ENCODE measurements around the gene CCND2. TPM values are rescaled to one million over a fixed set of nuclear protein-coding genes. Genes with fewer than 3 reads are reported as not detected.

CCND2 gene
- total and polyA plus RNA-seq, 2 of the 4 experiments (the other 2 are of a cell fraction): 1.1 to 2.3 TPM

DNA sequence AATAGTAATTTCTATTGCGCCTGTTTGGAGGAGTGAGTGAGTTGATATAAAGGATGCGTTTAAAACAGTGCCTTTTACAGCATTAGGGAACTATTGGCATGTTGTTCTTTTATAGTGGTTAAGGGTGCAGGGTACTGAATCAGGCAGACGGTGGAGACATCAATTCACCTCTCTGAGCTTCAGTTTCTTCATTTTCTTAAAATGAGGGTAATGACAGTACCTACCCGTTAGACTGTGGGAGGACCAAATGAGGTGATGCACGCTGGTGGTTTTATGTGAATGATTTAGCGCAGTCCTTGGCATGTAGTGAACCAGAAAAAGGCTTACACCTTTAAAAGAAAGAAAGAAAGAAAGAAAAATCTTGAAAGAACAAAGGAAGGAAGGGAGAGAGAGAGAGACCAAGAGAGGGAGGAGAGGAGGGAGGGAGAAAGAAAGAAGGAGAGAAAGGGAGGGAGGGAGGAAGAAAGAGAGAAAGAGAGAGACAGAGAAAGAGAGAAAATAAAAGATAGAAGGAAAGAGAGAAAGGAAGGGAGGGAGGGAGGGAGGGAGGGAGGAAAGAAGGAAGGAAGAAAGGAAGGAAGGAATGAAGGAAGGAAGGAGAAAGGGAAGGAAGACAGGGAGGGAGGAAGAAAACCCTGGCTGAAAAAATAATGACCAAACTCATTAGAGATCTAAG is 22.2 kb upstream of the CCND2 start:
- no peak overlapping the region for H3K56ac ChIP-seq (ENCODE audit: extremely low read depth, insufficient read depth, low read length)
- dilution Hi-C loops (cut with HindIII; ENCODE audit: low sequenced_read_pairs, unreplicated experiment): no loop called here
- H3K9me1 ChIP-seq (ENCODE audit: insufficient read depth, low read length): no peaks in the 10 kb centered on the region
- no peak for ATAC-seq (ENCODE audit: low read depth)
- POLR2A ChIA-PET (ENCODE audit: unreplicated experiment): no interaction called here
- no peaks in the 10 kb centered on the region for H4K20me1 ChIP-seq (ENCODE audit: insufficient read depth, low read length)
- H2BK15ac ChIP-seq (ENCODE audit: low read depth, low read length): no peak overlapping the region
- no CpG with 5 or more reads among the region's 6 CpGs for WGBS, 2 experiments (ENCODE audit: extremely low coverage in 2 of 2, insufficient read length in 1 of 2)
- no peak overlapping the region for H2AK5ac ChIP-seq (ENCODE audit: low read depth, low read length)
- no peak overlapping the region for H3K18ac ChIP-seq (ENCODE audit: low read depth, low read length)
- DNase-seq: no peak
- no peaks in the 10 kb centered on the region for H3K4me1 ChIP-seq (ENCODE audit: control insufficient read depth, insufficient read depth, low read length)
- no peak overlapping the region for H3K27ac ChIP-seq (ENCODE audit: insufficient read depth, low read length)
- no peak overlapping the region for H4K8ac ChIP-seq (ENCODE audit: low read depth in 2 of 2, low read length in 2 of 2)
- no peak overlapping the region for H4K91ac ChIP-seq (ENCODE audit: insufficient read depth, low read depth, low read length)
- no peak overlapping the region for H2BK5ac ChIP-seq (ENCODE audit: low read depth, low read length, poor library complexity, severe bottlenecking)
- no peak overlapping the region for H2BK20ac ChIP-seq (ENCODE audit: low read depth, low read length)
- H3K14ac ChIP-seq (replicated peaks; ENCODE audit: low read depth, low read length): no peak overlapping the region
- peaks cover 8% of the 10 kb centered on the region; the same call in 1 of the 2 replicates for H3K27me3 ChIP-seq (ENCODE audit: control insufficient read depth, insufficient read depth, low read length)
- H2BK120ac ChIP-seq (ENCODE audit: low read depth, low read length): no peak overlapping the region
- H3K4me2 ChIP-seq (ENCODE audit: low read depth, low read length): no peak overlapping the region
- no peak overlapping the region for H3K23ac ChIP-seq (ENCODE audit: low read depth, low read length)
- CTCF ChIA-PET: interaction anchor here (0.6 kb wide), 1 partner anchor 28 kb away, joined by 3 read pairs; no protein-coding TSS in a partner anchor
- no peak overlapping the region for H3K4me3 ChIP-seq (ENCODE audit: insufficient read depth, low read depth, low read length)
- in situ Hi-C loops (cut with MboI; ENCODE audit: low sequenced_read_pairs): no loop called here
- intact Hi-C loops (cut with micrococcal nuclease): no loop called here
- no peak overlapping the region for H2AK9ac ChIP-seq (replicated peaks; ENCODE audit: low read depth, low read length, poor library complexity)
- H4K5ac ChIP-seq (ENCODE audit: low read depth, low read length): no peak overlapping the region
- no TSS peak for BruUV-seq (replicated peaks)
- H2AFZ ChIP-seq (replicated peaks; ENCODE audit: low read length, poor library complexity): no peak overlapping the region
- no peaks in the 10 kb centered on the region for H3K79me1 ChIP-seq (ENCODE audit: low read depth in 1 of 2, low read length in 2 of 2)
- no peaks in the 10 kb centered on the region for H3K9me3 ChIP-seq (ENCODE audit: control insufficient read depth, insufficient read depth, low read length)
- H3K9ac ChIP-seq (ENCODE audit: low read depth, low read length): no peak overlapping the region
- TF ChIP-seq RFX5 (IDR thresholded peaks at IDR 0.05; ENCODE audit: low read depth, low read length): no peak
- no peak for TF ChIP-seq RAD21 (IDR thresholded peaks at IDR 0.05; ENCODE audit: low read length)
- no peak for TF ChIP-seq CEBPB (IDR thresholded peaks at IDR 0.05; ENCODE audit: low read depth, low read length)
- TF ChIP-seq MAZ (IDR thresholded peaks at IDR 0.05; ENCODE audit: borderline replicate concordance, low read depth, low read length): no peak
- no peak for TF ChIP-seq POLR2A (IDR thresholded peaks at IDR 0.05; ENCODE audit: low read depth, low read length)
- no peak for TF ChIP-seq RCOR1 (IDR thresholded peaks at IDR 0.05; ENCODE audit: insufficient replicate concordance, low read length)
- TF ChIP-seq SMC3 (IDR thresholded peaks at IDR 0.05; ENCODE audit: low read depth, low read length): no peak
- TF ChIP-seq BHLHE40 (IDR thresholded peaks at IDR 0.05; ENCODE audit: low read depth, low read length): no peak
- TF ChIP-seq, protein P1, sequence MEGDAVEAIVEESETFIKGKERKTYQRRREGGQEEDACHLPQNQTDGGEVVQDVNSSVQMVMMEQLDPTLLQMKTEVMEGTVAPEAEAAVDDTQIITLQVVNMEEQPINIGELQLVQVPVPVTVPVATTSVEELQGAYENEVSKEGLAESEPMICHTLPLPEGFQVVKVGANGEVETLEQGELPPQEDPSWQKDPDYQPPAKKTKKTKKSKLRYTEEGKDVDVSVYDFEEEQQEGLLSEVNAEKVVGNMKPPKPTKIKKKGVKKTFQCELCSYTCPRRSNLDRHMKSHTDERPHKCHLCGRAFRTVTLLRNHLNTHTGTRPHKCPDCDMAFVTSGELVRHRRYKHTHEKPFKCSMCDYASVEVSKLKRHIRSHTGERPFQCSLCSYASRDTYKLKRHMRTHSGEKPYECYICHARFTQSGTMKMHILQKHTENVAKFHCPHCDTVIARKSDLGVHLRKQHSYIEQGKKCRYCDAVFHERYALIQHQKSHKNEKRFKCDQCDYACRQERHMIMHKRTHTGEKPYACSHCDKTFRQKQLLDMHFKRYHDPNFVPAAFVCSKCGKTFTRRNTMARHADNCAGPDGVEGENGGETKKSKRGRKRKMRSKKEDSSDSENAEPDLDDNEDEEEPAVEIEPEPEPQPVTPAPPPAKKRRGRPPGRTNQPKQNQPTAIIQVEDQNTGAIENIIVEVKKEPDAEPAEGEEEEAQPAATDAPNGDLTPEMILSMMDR (conservative IDR thresholded peaks at IDR 0.05; ENCODE audit: low read depth, low read length): no peak
- no peaks in the 10 kb centered on the region for H3K36me3 ChIP-seq (ENCODE audit: control insufficient read depth, insufficient read depth, low read length)
- H3K4ac ChIP-seq (ENCODE audit: low read depth, low read length): no peak overlapping the region

All from IMR-90 (cell line).